Vein endothelial cell (primary cell): ENCODE results near the gene HSDL1. TPM values are rescaled to one million over a fixed set of nuclear protein-coding genes. Genes with fewer than 3 reads are reported as not detected.

Experiments used
- total RNA-seq: library from RNA; depleted of rRNA; stranded (reverse); fragments of >200 nt; gene quantifications from 2 replicates; pipeline ENCODE4 v1.2.3, GENCODE V29; 2012

Gene HSDL1
- 28.4 and 28.9 TPM in 2 replicates for total RNA-seq

GRCh38 chr16:84144859-84145639, at the start of gene HSDL1, which contains the start of gene DNAAF1:
TSS of gene HSDL1 (minus strand) at chr16:84145177. CDS start at chr16:84131321, 13,856 bp downstream.
TSS of gene DNAAF1 (plus strand) at chr16:84145308. CDS start at chr16:84145441, 133 bp downstream.

GRCh38 chr16:84190731-84191388, 45.9 kb upstream of the HSDL1 start, which contains the start of gene ADAD2:
TSS of gene ADAD2 (plus strand) at chr16:84191157. CDS start at chr16:84191231, 74 bp downstream.

GRCh38 chr16:84186685-84187437, 41.9 kb upstream of the HSDL1 start, which contains the start of gene TAF1C:
TSS of gene TAF1C (minus strand) at chr16:84187057. CDS start at chr16:84184988, 2,069 bp downstream.

GRCh38 chr16:84116720-84117493, 28.1 kb downstream of the HSDL1 start, which contains the start of gene MBTPS1:
TSS of gene MBTPS1 (minus strand) at chr16:84116942. CDS start at chr16:84101783, 15,159 bp downstream.

Other genes with a start within 250 kb of the HSDL1 start
- gene MLYCD, start 246.1 kb downstream of the HSDL1 start, total RNA-seq = 2.2 and 2.9 TPM in 2 replicates
- gene OSGIN1, start 191.9 kb downstream of the HSDL1 start, total RNA-seq = 4.1 and 5.2 TPM in 2 replicates
- 0.57 TPM in 1 of 2 replicates, not detected in the other for gene NECAB2, start 176.9 kb downstream of the HSDL1 start, total RNA-seq
- gene SLC38A8, start 102.4 kb downstream of the HSDL1 start, total RNA-seq = not detected in 2 replicates
- gene MBTPS1, start 28.2 kb downstream of the HSDL1 start, total RNA-seq = 102 TPM in 2 replicates
- 0.10 TPM in 1 of 2 replicates, not detected in the other for gene DNAAF1, start 131 bp upstream of the HSDL1 start, total RNA-seq
- gene TAF1C, start 41.9 kb upstream of the HSDL1 start, total RNA-seq = 29.4 and 51.8 TPM in 2 replicates
- gene ADAD2, start 46.0 kb upstream of the HSDL1 start, total RNA-seq = 0.10 TPM in 1 of 2 replicates, not detected in the other
- gene KCNG4, start 94.8 kb upstream of the HSDL1 start, total RNA-seq = not detected in 2 replicates
- gene WFDC1, start 149.7 kb upstream of the HSDL1 start, total RNA-seq = not detected in 2 replicates
- not detected in 2 replicates for gene ATP2C2, start 223.4 kb upstream of the HSDL1 start, total RNA-seq